Measurements from ENCODE around the gene CFAP97.
A peak's percentile ranks its signal among the peaks of the same experiment; 100 is the strongest.
"Not testable (repeated sequence)": the region's sequence is repeated elsewhere in the genome, so short reads cannot be mapped to it uniquely, and the experiment has no call there.

Gene CFAP97

GRCh38 chr4:185204238-185204910 lies 574 bp upstream of the CFAP97 start:
- Histone ChIP-seq H3K27me3 (replicated peaks; ENCODE audit: insufficient read depth, low read length) (no peaks in the 10 kb centered on the region), H3K36me3 (replicated peaks; ENCODE audit: insufficient read depth, low read length) (no peaks in the 10 kb centered on the region), H3K4me1 (ENCODE audit: low read length) (peaks cover 12% of the 10 kb centered on the region), H3K9ac (ENCODE audit: low read length) (peak overlapping the region; percentile 66), H2AFZ (ENCODE audit: low read length) (peak overlapping the region; percentile 36), H3K79me2 (ENCODE audit: low read length) (peaks cover 29% of the 10 kb centered on the region), H3K9me3 (replicated peaks; ENCODE audit: insufficient read depth, low read length) (no peaks in the 10 kb centered on the region), H3K27ac (ENCODE audit: low read length) (peak overlapping the region; percentile 60), H3K4me2 (ENCODE audit: low read depth, low read length) (peak overlapping the region; percentile 91), H3K4me3 (ENCODE audit: low read length) (peak overlapping the region; percentile 71), H3F3A (ENCODE audit: insufficient read depth, low read length) (peaks cover 22% of the 10 kb centered on the region), H4K20me1 (ENCODE audit: insufficient read depth, low read length) (no peaks in the 10 kb centered on the region), H3K9me2 (replicated peaks; ENCODE audit: insufficient read depth, low read length) (no peaks in the 10 kb centered on the region)
- no peak for TF ChIP-seq EZH2phosphoT487 (IDR thresholded peaks at IDR 0.05; ENCODE audit: low read length)
- TF ChIP-seq CTCF (IDR thresholded peaks at IDR 0.05; ENCODE audit: low read length), result no peak
- TF ChIP-seq EZH2 (optimal IDR thresholded peaks at IDR 0.05; ENCODE audit: low read depth, low read length), result no peak
- DNase-seq, result peak; percentile 24

GRCh38 chr4:185202984-185203485 lies 765 bp downstream of the CFAP97 start:
- TF ChIP-seq CTCF (IDR thresholded peaks at IDR 0.05; ENCODE audit: low read length) (no peak), EZH2 (optimal IDR thresholded peaks at IDR 0.05; ENCODE audit: low read depth, low read length) (no peak), EZH2phosphoT487 (IDR thresholded peaks at IDR 0.05; ENCODE audit: low read length) (no peak)
- Histone ChIP-seq H3F3A (ENCODE audit: insufficient read depth, low read length) (peaks cover 22% of the 10 kb centered on the region), H4K20me1 (ENCODE audit: insufficient read depth, low read length) (no peaks in the 10 kb centered on the region), H3K79me2 (ENCODE audit: low read length) (peaks cover 29% of the 10 kb centered on the region), H3K9ac (ENCODE audit: low read length) (peak overlapping the region; percentile 88), H3K9me2 (replicated peaks; ENCODE audit: insufficient read depth, low read length) (no peaks in the 10 kb centered on the region), H2AFZ (ENCODE audit: low read length) (peak overlapping the region; percentile 29), H3K27me3 (replicated peaks; ENCODE audit: insufficient read depth, low read length) (no peaks in the 10 kb centered on the region), H3K4me3 (ENCODE audit: low read length) (peak overlapping the region; percentile 78), H3K4me1 (ENCODE audit: low read length) (peaks cover 12% of the 10 kb centered on the region), H3K9me3 (replicated peaks; ENCODE audit: insufficient read depth, low read length) (no peaks in the 10 kb centered on the region), H3K36me3 (replicated peaks; ENCODE audit: insufficient read depth, low read length) (no peaks in the 10 kb centered on the region), H3K27ac (ENCODE audit: low read length) (peak overlapping the region; percentile 70; the same call in 1 of the 2 replicates), H3K4me2 (ENCODE audit: low read depth, low read length) (peak overlapping the region; percentile 55; the same call in 1 of the 2 replicates)
- no peak for DNase-seq

- no peaks in the 10 kb centered on the region for H3K9me3 ChIP-seq (replicated peaks; ENCODE audit: insufficient read depth, low read length)
- DNase-seq, result no peak
- H3K27me3 ChIP-seq (replicated peaks; ENCODE audit: insufficient read depth, low read length), result no peaks in the 10 kb centered on the region
- H3K4me1 ChIP-seq (ENCODE audit: low read length), result peaks cover 12% of the 10 kb centered on the region
- no peak overlapping the region for H3K9ac ChIP-seq (ENCODE audit: low read length)
- no peaks in the 10 kb centered on the region for H4K20me1 ChIP-seq (ENCODE audit: insufficient read depth, low read length)
- no peak overlapping the region for H2AFZ ChIP-seq (ENCODE audit: low read length)
- no peak overlapping the region for H3K27ac ChIP-seq (ENCODE audit: low read length)
- H3F3A ChIP-seq (ENCODE audit: insufficient read depth, low read length), result peaks cover 22% of the 10 kb centered on the region
- TF ChIP-seq CTCF (IDR thresholded peaks at IDR 0.05; ENCODE audit: low read length) (no peak), EZH2 (optimal IDR thresholded peaks at IDR 0.05; ENCODE audit: low read depth, low read length) (no peak), EZH2phosphoT487 (IDR thresholded peaks at IDR 0.05; ENCODE audit: low read length) (no peak)
- H3K4me2 ChIP-seq (ENCODE audit: low read depth, low read length), result peak overlapping the region; percentile 55; the same call in 1 of the 2 replicates
- H3K36me3 ChIP-seq (replicated peaks; ENCODE audit: insufficient read depth, low read length), result no peaks in the 10 kb centered on the region
- H3K79me2 ChIP-seq (ENCODE audit: low read length), result peaks cover 29% of the 10 kb centered on the region
- no peak overlapping the region for H3K4me3 ChIP-seq (ENCODE audit: low read length)
- H3K9me2 ChIP-seq (replicated peaks; ENCODE audit: insufficient read depth, low read length), result no peaks in the 10 kb centered on the region
These were observed 1.5 kb downstream of the CFAP97 start for GRCh38 chr4:185201977-185202962.

- not testable (repeated sequence) for DNase-seq; H3K9me3 ChIP-seq (replicated peaks; ENCODE audit: insufficient read depth, low read length); H3K9me2 ChIP-seq (replicated peaks; ENCODE audit: insufficient read depth, low read length); H3K9ac ChIP-seq (ENCODE audit: low read length); H4K20me1 ChIP-seq (ENCODE audit: insufficient read depth, low read length); H3K4me2 ChIP-seq (ENCODE audit: low read depth, low read length); H3K27ac ChIP-seq (ENCODE audit: low read length); H3K36me3 ChIP-seq (replicated peaks; ENCODE audit: insufficient read depth, low read length); H3K4me3 ChIP-seq (ENCODE audit: low read length); H3K4me1 ChIP-seq (ENCODE audit: low read length); H2AFZ ChIP-seq (ENCODE audit: low read length); H3F3A ChIP-seq (ENCODE audit: insufficient read depth, low read length); H3K27me3 ChIP-seq (replicated peaks; ENCODE audit: insufficient read depth, low read length)
- H3K79me2 ChIP-seq (ENCODE audit: low read length), result peaks cover 18% of the 10 kb centered on the region
These were observed 5.6 kb downstream of the CFAP97 start for GRCh38 chr4:185198189-185198588.
